ENCODE data around the gene PTPRQ. TPM values are rescaled to one million over a fixed set of nuclear protein-coding genes. Genes with fewer than 3 reads are reported as not detected.

PTPRQ gene
- total and polyA plus RNA-seq, 2 of the 8 experiments (the other 6 are each of a cell fraction or from before 2014, with no cell fraction given), result not detected

GRCh38 chr12:80456513-80456912 is 12.5 kb downstream of the PTPRQ start:
- H4K8ac ChIP-seq (ENCODE audit: extremely low read depth, insufficient read depth, low read length), result no peak overlapping the region
- TF ChIP-seq CEBPB (IDR thresholded peaks at IDR 0.05; ENCODE audit: low read depth, low read length), result no peak
- no peak for TF ChIP-seq TAF7 (optimal IDR thresholded peaks at IDR 0.05; ENCODE audit: borderline replicate concordance, low read depth, low read length)
- TF ChIP-seq, protein P1, sequence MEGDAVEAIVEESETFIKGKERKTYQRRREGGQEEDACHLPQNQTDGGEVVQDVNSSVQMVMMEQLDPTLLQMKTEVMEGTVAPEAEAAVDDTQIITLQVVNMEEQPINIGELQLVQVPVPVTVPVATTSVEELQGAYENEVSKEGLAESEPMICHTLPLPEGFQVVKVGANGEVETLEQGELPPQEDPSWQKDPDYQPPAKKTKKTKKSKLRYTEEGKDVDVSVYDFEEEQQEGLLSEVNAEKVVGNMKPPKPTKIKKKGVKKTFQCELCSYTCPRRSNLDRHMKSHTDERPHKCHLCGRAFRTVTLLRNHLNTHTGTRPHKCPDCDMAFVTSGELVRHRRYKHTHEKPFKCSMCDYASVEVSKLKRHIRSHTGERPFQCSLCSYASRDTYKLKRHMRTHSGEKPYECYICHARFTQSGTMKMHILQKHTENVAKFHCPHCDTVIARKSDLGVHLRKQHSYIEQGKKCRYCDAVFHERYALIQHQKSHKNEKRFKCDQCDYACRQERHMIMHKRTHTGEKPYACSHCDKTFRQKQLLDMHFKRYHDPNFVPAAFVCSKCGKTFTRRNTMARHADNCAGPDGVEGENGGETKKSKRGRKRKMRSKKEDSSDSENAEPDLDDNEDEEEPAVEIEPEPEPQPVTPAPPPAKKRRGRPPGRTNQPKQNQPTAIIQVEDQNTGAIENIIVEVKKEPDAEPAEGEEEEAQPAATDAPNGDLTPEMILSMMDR (IDR thresholded peaks at IDR 0.05; ENCODE audit: control extremely low read depth in 1 of 3, insufficient read depth in 1 of 3, low read depth in 1 of 3, low read length in 3 of 3), result no peak
- TF ChIP-seq HDAC6 (IDR thresholded peaks at IDR 0.05; ENCODE audit: low read depth, low read length), result no peak
- no peak for TF ChIP-seq EP300 (IDR thresholded peaks at IDR 0.05; ENCODE audit: borderline replicate concordance in 1 of 2, low read depth in 2 of 2, low read length in 2 of 2)
- no peak for TF ChIP-seq SRF (IDR thresholded peaks at IDR 0.05; ENCODE audit: low read depth, low read length)
- no peak for TF ChIP-seq CBX8 (IDR thresholded peaks at IDR 0.05; ENCODE audit: borderline replicate concordance, low read depth, low read length)
- TF ChIP-seq TCF12 (IDR thresholded peaks at IDR 0.05; ENCODE audit: low read depth, low read length), result no peak
- no peak for TF ChIP-seq KDM4A (IDR thresholded peaks at IDR 0.05; ENCODE audit: low read depth, low read length, severe bottlenecking)
- TF ChIP-seq, protein P2, sequence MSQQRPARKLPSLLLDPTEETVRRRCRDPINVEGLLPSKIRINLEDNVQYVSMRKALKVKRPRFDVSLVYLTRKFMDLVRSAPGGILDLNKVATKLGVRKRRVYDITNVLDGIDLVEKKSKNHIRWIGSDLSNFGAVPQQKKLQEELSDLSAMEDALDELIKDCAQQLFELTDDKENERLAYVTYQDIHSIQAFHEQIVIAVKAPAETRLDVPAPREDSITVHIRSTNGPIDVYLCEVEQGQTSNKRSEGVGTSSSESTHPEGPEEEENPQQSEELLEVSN (IDR thresholded peaks at IDR 0.05), result no peak
- no peak for TF ChIP-seq SP1 (IDR thresholded peaks at IDR 0.05; ENCODE audit: low read depth, low read length)

More at GRCh38 chr12:80456513-80456912, 12.5 kb downstream of the PTPRQ start:
- H3K79me2 ChIP-seq (ENCODE audit: control insufficient read depth in 1 of 2, insufficient read depth in 2 of 2, low read length in 2 of 2), result no peaks in the 10 kb centered on the region
- no peak overlapping the region for H3K4me3 ChIP-seq (ENCODE audit: extremely low read depth in 1 of 4, insufficient read depth in 2 of 4, low read depth in 3 of 4, low read length in 4 of 4)
- no peak overlapping the region for H2BK120ac ChIP-seq (replicated peaks; ENCODE audit: low read depth, low read length)
- no peak for DNase-seq (ENCODE audit: low read depth in 1 of 2, low spot score in 2 of 2)
- H2BK15ac ChIP-seq (ENCODE audit: low read length), result no peak overlapping the region
- H2BK5ac ChIP-seq (ENCODE audit: low read depth, low read length), result no peak overlapping the region
- no peak overlapping the region for H3K27ac ChIP-seq (ENCODE audit: low read depth, low read length)
- H3K23me2 ChIP-seq (ENCODE audit: low read depth, low read length), result no peaks in the 10 kb centered on the region
- no peak overlapping the region for H2AFZ ChIP-seq (ENCODE audit: low read length)
- POLR2A ChIA-PET (ENCODE audit: partially characterized antibody), result no interaction called here
- H2AK5ac ChIP-seq (ENCODE audit: low read depth, low read length), result no peak overlapping the region
- H3K9ac ChIP-seq (replicated peaks in 1 of 4; ENCODE audit: extremely low read depth in 1 of 4, low read depth in 3 of 4, low read length in 3 of 4), result no peak overlapping the region
- peaks cover 0 to 5% of the 10 kb centered on the region in 2 experiments; a peak in 1 of 4 replicates for H3K9me3 ChIP-seq (ENCODE audit: insufficient read depth in 2 of 2, low read depth in 1 of 2, low read length in 1 of 2)
- no peaks in the 10 kb centered on the region for H3K36me3 ChIP-seq (ENCODE audit: control insufficient read depth in 2 of 4, insufficient read depth in 4 of 4, low read length in 3 of 4)
- WGBS, 2 experiments (ENCODE audit: extremely low coverage in 1 of 2, insufficient coverage in 1 of 2, insufficient read length in 1 of 2, insufficient replicate concordance in 2 of 2, low coverage in 1 of 2, low lambda C conversion rate in 2 of 2, missing lambda C conversion rate in 1 of 2), result 83% methylated on average over 1 of the region's 1 CpG; no CpG with 5 or more reads in 1 of the 2 experiments
- no peak overlapping the region for H3K4me2 ChIP-seq (ENCODE audit: insufficient read depth in 1 of 2, low read depth in 2 of 2, low read length in 2 of 2)
- H3K79me1 ChIP-seq (ENCODE audit: low read depth, low read length), result no peaks in the 10 kb centered on the region
- H4K91ac ChIP-seq (replicated peaks; ENCODE audit: insufficient read length, low read length), result no peak overlapping the region
- FAIRE-seq, result no peak
- CTCF ChIA-PET (ENCODE audit: partially characterized antibody), result interaction anchor here (0.6 to 1.2 kb wide), 3 partner anchors 17 to 38 kb away, joined by 3 to 6 read pairs (median 3); no protein-coding TSS in a partner anchor
- no peak overlapping the region for H3K14ac ChIP-seq (ENCODE audit: insufficient read length)
- H3K27me3 ChIP-seq (replicated peaks in 1 of 4; ENCODE audit: control insufficient read depth in 3 of 4, extremely low read depth in 1 of 4, insufficient read depth in 3 of 4, low read length in 3 of 4), result no peaks in the 10 kb centered on the region
- H4K5ac ChIP-seq (ENCODE audit: insufficient read length, low read depth, low read length), result no peak overlapping the region
- H2BK20ac ChIP-seq (ENCODE audit: low read length), result no peak overlapping the region
- no peak overlapping the region for H3K56ac ChIP-seq (replicated peaks; ENCODE audit: insufficient read length, low read depth, low read length)
- no peaks in the 10 kb centered on the region for H4K20me1 ChIP-seq (replicated peaks in 1 of 2; ENCODE audit: control insufficient read depth in 1 of 2, insufficient read depth in 2 of 2, low read length in 2 of 2)
- no peak overlapping the region for H2BK12ac ChIP-seq (ENCODE audit: low read depth, low read length)
- H3K23ac ChIP-seq (ENCODE audit: insufficient read length), result no peak overlapping the region
- no peak overlapping the region for H3K18ac ChIP-seq (ENCODE audit: extremely low read depth, low read length)
- no peak overlapping the region for H3K4ac ChIP-seq (replicated peaks; ENCODE audit: insufficient read length, low read depth, low read length)
- H3K4me1 ChIP-seq (replicated peaks in 1 of 4; ENCODE audit: control insufficient read depth in 3 of 4, insufficient read depth in 4 of 4, low read length in 3 of 4), result no peaks in the 10 kb centered on the region

Measured in H1 (cell line).